ENCODE results near the gene TRIO.

DNA sequence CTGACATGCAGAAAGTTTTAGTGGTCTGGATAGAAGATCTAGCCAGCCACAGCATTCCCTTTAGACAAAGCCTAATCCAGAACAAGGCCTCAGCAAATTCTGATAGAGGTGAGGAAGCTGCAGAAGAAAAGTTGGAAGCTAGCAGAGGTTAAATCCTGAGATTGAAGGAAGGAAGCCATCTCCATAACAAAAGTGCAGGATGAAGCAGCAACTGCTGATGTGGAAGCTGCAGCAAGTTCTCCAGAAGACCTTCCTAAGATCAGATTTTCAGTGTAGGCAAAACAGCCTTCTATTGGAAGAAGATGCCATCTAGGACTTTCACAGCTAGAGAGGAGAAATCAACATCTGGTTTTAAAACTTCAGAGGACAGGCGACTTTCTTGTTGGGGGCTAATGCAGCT is 77.5 kb downstream of the TRIO start:
- TF ChIP-seq JUN (IDR thresholded peaks at IDR 0.05; ENCODE audit: low read depth, low read length) (no peak), FOSL1 (IDR thresholded peaks at IDR 0.05; ENCODE audit: insufficient read depth, low read depth, low read length) (no peak), POLR2A (IDR thresholded peaks at IDR 0.05; ENCODE audit: control extremely low read depth in 1 of 2, low read depth in 2 of 2, low read length in 2 of 2) (no peak), SP1 (IDR thresholded peaks at IDR 0.05; ENCODE audit: low read depth, low read length) (no peak), CHD2 (IDR thresholded peaks at IDR 0.05; ENCODE audit: low read length) (no peak), EP300 (IDR thresholded peaks at IDR 0.05; ENCODE audit: borderline replicate concordance in 1 of 2, low read depth in 2 of 2, low read length in 2 of 2) (no peak), TCF12 (IDR thresholded peaks at IDR 0.05; ENCODE audit: low read depth, low read length) (no peak), HDAC2 (IDR thresholded peaks at IDR 0.05; ENCODE audit: borderline replicate concordance in 1 of 2, low read depth in 2 of 2, low read length in 2 of 2) (no peak), RAD21 (IDR thresholded peaks at IDR 0.05 in 1 of 2, conservative IDR thresholded peaks at IDR 0.05 in 1 of 2; ENCODE audit: low read depth in 2 of 2, low read length in 2 of 2) (no peak), EZH2 (IDR thresholded peaks at IDR 0.05; ENCODE audit: low read depth, low read length, severe bottlenecking) (no peak)
- TF ChIP-seq, protein P1, sequence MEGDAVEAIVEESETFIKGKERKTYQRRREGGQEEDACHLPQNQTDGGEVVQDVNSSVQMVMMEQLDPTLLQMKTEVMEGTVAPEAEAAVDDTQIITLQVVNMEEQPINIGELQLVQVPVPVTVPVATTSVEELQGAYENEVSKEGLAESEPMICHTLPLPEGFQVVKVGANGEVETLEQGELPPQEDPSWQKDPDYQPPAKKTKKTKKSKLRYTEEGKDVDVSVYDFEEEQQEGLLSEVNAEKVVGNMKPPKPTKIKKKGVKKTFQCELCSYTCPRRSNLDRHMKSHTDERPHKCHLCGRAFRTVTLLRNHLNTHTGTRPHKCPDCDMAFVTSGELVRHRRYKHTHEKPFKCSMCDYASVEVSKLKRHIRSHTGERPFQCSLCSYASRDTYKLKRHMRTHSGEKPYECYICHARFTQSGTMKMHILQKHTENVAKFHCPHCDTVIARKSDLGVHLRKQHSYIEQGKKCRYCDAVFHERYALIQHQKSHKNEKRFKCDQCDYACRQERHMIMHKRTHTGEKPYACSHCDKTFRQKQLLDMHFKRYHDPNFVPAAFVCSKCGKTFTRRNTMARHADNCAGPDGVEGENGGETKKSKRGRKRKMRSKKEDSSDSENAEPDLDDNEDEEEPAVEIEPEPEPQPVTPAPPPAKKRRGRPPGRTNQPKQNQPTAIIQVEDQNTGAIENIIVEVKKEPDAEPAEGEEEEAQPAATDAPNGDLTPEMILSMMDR (IDR thresholded peaks at IDR 0.05; ENCODE audit: control extremely low read depth in 1 of 3, insufficient read depth in 1 of 3, low read depth in 1 of 3, low read length in 3 of 3), result no peak
